Measurements from ENCODE around the gene RBP5. TPM values are rescaled to one million over a fixed set of nuclear protein-coding genes. Genes with fewer than 3 reads are reported as not detected.

The RBP5 gene
- polyA plus RNA-seq, 3 donors = 41.9 to 72.7 (median 55.5) TPM

GRCh38 chr12:7092986-7093460 is 35.7 kb downstream of the RBP5 start:
- no peak for DNase-seq (ENCODE audit: extremely low read depth in 1 of 11, low read depth in 9 of 11, low spot score in 4 of 11)

GRCh38 chr12:7092229-7092985 is 36.3 kb downstream of the RBP5 start, which contains the start of gene C1R:
C1R (minus strand) TSS chr12:7092445; CDS start chr12:7092388, 57 bp downstream.
- peak in 10 of 11 donors; percentile 61 to 82 (median 76) for DNase-seq (ENCODE audit: extremely low read depth in 1 of 11, low read depth in 9 of 11, low spot score in 4 of 11)

- peak in 2 of 11 donors; percentile 15 to 18 for DNase-seq (ENCODE audit: extremely low read depth in 1 of 11, low read depth in 9 of 11, low spot score in 4 of 11)
Measured at GRCh38 chr12:7091660-7092228, 36.9 kb downstream of the RBP5 start.

GRCh38 chr12:7091171-7091570 is 37.5 kb downstream of the RBP5 start:
- no peak for DNase-seq (ENCODE audit: extremely low read depth in 1 of 11, low read depth in 9 of 11, low spot score in 4 of 11)

- no peak for DNase-seq (ENCODE audit: extremely low read depth in 1 of 11, low read depth in 9 of 11, low spot score in 4 of 11)
Measured at GRCh38 chr12:7090222-7090998, 38.3 kb downstream of the RBP5 start.

- DNase-seq (ENCODE audit: extremely low read depth in 1 of 11, low read depth in 9 of 11, low spot score in 4 of 11) = no peak
Measured at GRCh38 chr12:7089196-7089871, 39.4 kb downstream of the RBP5 start.

- no peak for DNase-seq (ENCODE audit: extremely low read depth in 1 of 11, low read depth in 9 of 11, low spot score in 4 of 11)
Measured at GRCh38 chr12:7083125-7083524, 45.6 kb downstream of the RBP5 start.

GRCh38 chr12:7081037-7081436 is 47.7 kb downstream of the RBP5 start:
- no peak for DNase-seq (ENCODE audit: extremely low read depth in 1 of 11, low read depth in 9 of 11, low spot score in 4 of 11)

- no peak for DNase-seq (ENCODE audit: extremely low read depth in 1 of 11, low read depth in 9 of 11, low spot score in 4 of 11)
Measured at GRCh38 chr12:7079826-7080125, 48.9 kb downstream of the RBP5 start.

- no peak for DNase-seq (ENCODE audit: extremely low read depth in 1 of 11, low read depth in 9 of 11, low spot score in 4 of 11)
Measured at GRCh38 chr12:7078163-7078562, 50.5 kb downstream of the RBP5 start.

- DNase-seq (ENCODE audit: extremely low read depth in 1 of 11, low read depth in 9 of 11, low spot score in 4 of 11) = no peak
Measured at GRCh38 chr12:7076493-7076892, 52.2 kb downstream of the RBP5 start.

- DNase-seq (ENCODE audit: extremely low read depth in 1 of 11, low read depth in 9 of 11, low spot score in 4 of 11) = no peak
Measured at GRCh38 chr12:7075939-7076338, 52.8 kb downstream of the RBP5 start.

- DNase-seq (ENCODE audit: extremely low read depth in 1 of 11, low read depth in 9 of 11, low spot score in 4 of 11) = no peak
Measured at GRCh38 chr12:7075518-7075917, 53.2 kb downstream of the RBP5 start.

- no peak for DNase-seq (ENCODE audit: extremely low read depth in 1 of 11, low read depth in 9 of 11, low spot score in 4 of 11)
Measured at GRCh38 chr12:7073946-7074345, 54.7 kb downstream of the RBP5 start.

Other genes starting within 250 kb of the RBP5 start
- 10 to 100 TPM; 18.4 to 21.8 (median 21.7) TPM for gene LRRC23, start 224.1 kb downstream of the RBP5 start, polyA plus RNA-seq (ENCODE audit: insufficient read length in 3 of 3)
- gene ENO2, start 214.3 kb downstream of the RBP5 start, polyA plus RNA-seq (ENCODE audit: insufficient read length in 3 of 3) = 10 to 100 TPM; 12.7 to 25.7 (median 13.5) TPM
- 100 to 1,000 TPM in 2 of 3 donors, 10 to 100 TPM in 1; 91.9 to 142 (median 139) TPM for gene ATN1, start 200.9 kb downstream of the RBP5 start, polyA plus RNA-seq (ENCODE audit: insufficient read length in 3 of 3)
- not detected for gene RNU7-1, start 185.1 kb downstream of the RBP5 start, polyA plus RNA-seq (ENCODE audit: insufficient read length in 3 of 3)
- 100 to 1,000 TPM; 131 to 205 (median 154) TPM for gene C12orf57, start 184.9 kb downstream of the RBP5 start, polyA plus RNA-seq (ENCODE audit: insufficient read length in 3 of 3)
- gene PTPN6, start 177.5 kb downstream of the RBP5 start, polyA plus RNA-seq (ENCODE audit: insufficient read length in 3 of 3) = 10 to 100 TPM; 18.7 to 27.0 (median 22.3) TPM
- 100 to 1,000 TPM; 256 to 296 (median 267) TPM for gene PHB2, start 158.2 kb downstream of the RBP5 start, polyA plus RNA-seq (ENCODE audit: insufficient read length in 3 of 3)
- gene EMG1, start 158.0 kb downstream of the RBP5 start, polyA plus RNA-seq (ENCODE audit: insufficient read length in 3 of 3) = 10 to 100 TPM; 43.4 to 53.0 (median 50.7) TPM
- gene LPCAT3, start 110.4 kb downstream of the RBP5 start, polyA plus RNA-seq (ENCODE audit: insufficient read length in 3 of 3) = 10 to 100 TPM; 59.1 to 62.3 (median 61.5) TPM
- gene C1S, start 68.2 kb downstream of the RBP5 start, polyA plus RNA-seq (ENCODE audit: insufficient read length in 3 of 3) = 10 to 100 TPM; 48.0 to 66.1 (median 48.1) TPM
- 10 to 100 TPM; 40.9 to 56.1 (median 43.6) TPM for gene C1R, start 36.4 kb downstream of the RBP5 start, polyA plus RNA-seq (ENCODE audit: insufficient read length in 3 of 3)
- gene C1RL, start 19.7 kb downstream of the RBP5 start, polyA plus RNA-seq (ENCODE audit: insufficient read length in 3 of 3) = 10 to 100 TPM; 34.0 to 47.8 (median 35.1) TPM
- gene CLSTN3, start 1.5 kb upstream of the RBP5 start, polyA plus RNA-seq (ENCODE audit: insufficient read length in 3 of 3) = 100 to 1,000 TPM in 2 of 3 donors, 10 to 100 TPM in 1; 93.0 to 112 (median 106) TPM
- 10 to 100 TPM; 44.5 to 54.5 (median 50.9) TPM for gene PEX5, start 60.8 kb upstream of the RBP5 start, polyA plus RNA-seq (ENCODE audit: insufficient read length in 3 of 3)
- under 1 TPM in 1 of 3 donors, not detected in 2; 0.17 TPM for gene ACSM4, start 175.2 kb upstream of the RBP5 start, polyA plus RNA-seq (ENCODE audit: insufficient read length in 3 of 3)

All from renal cortex interstitium (tissue), 11 donors.